ENCODE results near the gene L3MBTL1. TPM values are rescaled to one million over a fixed set of nuclear protein-coding genes. Genes with fewer than 3 reads are reported as not detected.

L3MBTL1 gene
- polyA plus RNA-seq, 1 donor (not counting 4 experiments of a cell fraction or from before 2014, with no cell fraction given) = 5.0 TPM

DNA sequence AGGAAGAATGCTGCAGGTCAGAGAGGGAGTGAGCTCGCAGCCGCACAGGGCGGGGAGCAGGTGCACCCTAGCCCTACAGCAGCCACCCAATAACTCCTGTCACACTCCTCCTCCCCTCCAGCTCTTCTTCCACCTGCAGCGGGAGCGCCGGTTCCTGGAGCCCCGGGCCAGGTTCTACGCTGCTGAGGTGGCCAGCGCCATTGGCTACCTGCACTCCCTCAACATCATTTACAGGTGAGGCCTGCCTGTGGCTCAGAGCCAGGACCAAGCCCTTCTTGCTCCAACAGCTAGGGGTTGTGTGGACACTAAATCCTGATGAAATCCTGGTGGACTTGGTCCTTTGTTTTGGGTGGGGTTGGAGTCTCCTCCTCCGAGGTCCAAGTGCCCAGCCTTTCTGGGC is 63.0 kb downstream of the L3MBTL1 start:
- Histone ChIP-seq H3K9ac (ENCODE audit: control insufficient read depth, extremely low read depth, insufficient read depth, low read length) (no peak overlapping the region), H4K20me1 (ENCODE audit: control insufficient read depth, extremely low read depth, insufficient read depth, low read length) (no peaks in the 10 kb centered on the region), H3K27ac (ENCODE audit: control insufficient read depth, insufficient read depth, low read length) (no peak overlapping the region), H3K4me3 (ENCODE audit: control insufficient read depth in 2 of 3, extremely low read depth in 1 of 3, insufficient read depth in 2 of 3, low read depth in 1 of 3, low read length in 3 of 3) (no peak overlapping the region), H3K4me2 (ENCODE audit: control insufficient read depth, extremely low read depth, insufficient read depth, low read depth, low read length) (no peak overlapping the region), H3K4me1 (ENCODE audit: control insufficient read depth, extremely low read depth, insufficient read depth, low read length) (no peaks in the 10 kb centered on the region), H3K79me2 (ENCODE audit: control insufficient read depth, insufficient read depth, low read length) (no peaks in the 10 kb centered on the region), H3K27me3 (ENCODE audit: control insufficient read depth, extremely low read depth, insufficient read depth, low read length) (peaks cover 3% of the 10 kb centered on the region), H2AFZ (ENCODE audit: control insufficient read depth, low read length) (no peak overlapping the region), H3K9me1 (ENCODE audit: control insufficient read depth, extremely low read depth, insufficient read depth, low read length) (no peaks in the 10 kb centered on the region), H3K36me3 (ENCODE audit: control insufficient read depth in 2 of 2, extremely low read depth in 1 of 2, insufficient read depth in 2 of 2, low read length in 2 of 2) (no peaks in the 10 kb centered on the region), H3K9me3 (ENCODE audit: control insufficient read depth, low read depth, low read length) (no peaks in the 10 kb centered on the region)
- dilution Hi-C loops (cut with MboI; ENCODE audit: extremely low pct_ligation_motif_present, low sequenced_read_pairs) = no loop called here
- DNase-seq (ENCODE audit: low read depth, low spot score) (no peak), FAIRE-seq (no peak)
- no peak for TF ChIP-seq EZH2 (IDR thresholded peaks at IDR 0.05; ENCODE audit: low read length)
- TF ChIP-seq, protein P1, sequence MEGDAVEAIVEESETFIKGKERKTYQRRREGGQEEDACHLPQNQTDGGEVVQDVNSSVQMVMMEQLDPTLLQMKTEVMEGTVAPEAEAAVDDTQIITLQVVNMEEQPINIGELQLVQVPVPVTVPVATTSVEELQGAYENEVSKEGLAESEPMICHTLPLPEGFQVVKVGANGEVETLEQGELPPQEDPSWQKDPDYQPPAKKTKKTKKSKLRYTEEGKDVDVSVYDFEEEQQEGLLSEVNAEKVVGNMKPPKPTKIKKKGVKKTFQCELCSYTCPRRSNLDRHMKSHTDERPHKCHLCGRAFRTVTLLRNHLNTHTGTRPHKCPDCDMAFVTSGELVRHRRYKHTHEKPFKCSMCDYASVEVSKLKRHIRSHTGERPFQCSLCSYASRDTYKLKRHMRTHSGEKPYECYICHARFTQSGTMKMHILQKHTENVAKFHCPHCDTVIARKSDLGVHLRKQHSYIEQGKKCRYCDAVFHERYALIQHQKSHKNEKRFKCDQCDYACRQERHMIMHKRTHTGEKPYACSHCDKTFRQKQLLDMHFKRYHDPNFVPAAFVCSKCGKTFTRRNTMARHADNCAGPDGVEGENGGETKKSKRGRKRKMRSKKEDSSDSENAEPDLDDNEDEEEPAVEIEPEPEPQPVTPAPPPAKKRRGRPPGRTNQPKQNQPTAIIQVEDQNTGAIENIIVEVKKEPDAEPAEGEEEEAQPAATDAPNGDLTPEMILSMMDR (optimal IDR thresholded peaks at IDR 0.05 in 1 of 3, IDR thresholded peaks at IDR 0.05 in 1 of 3, conservative IDR thresholded peaks at IDR 0.05 in 1 of 3; ENCODE audit: extremely low read depth in 1 of 3, insufficient read depth in 2 of 3, low read length in 3 of 3) = no peak

DNA sequence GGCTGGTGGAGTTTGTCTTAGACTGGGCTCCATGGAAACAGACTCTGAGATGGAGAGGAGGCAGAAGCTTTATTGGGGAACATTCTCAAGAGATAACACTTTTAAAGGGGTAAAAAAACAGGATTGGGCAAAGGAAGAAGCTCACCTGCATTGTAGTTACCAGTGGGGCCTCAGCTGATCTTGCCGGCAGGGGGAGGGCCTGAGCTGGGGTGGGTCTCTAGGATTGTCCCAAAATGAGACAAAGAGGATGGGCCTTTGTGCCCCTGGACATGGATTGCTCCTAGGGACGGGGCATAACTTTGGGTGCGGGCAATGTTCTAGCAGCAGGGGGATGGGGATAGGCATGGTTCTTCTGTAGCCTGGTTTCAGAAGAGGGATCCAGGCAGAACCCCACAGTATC is 63.8 kb downstream of the L3MBTL1 start:
- FAIRE-seq = no peak
- no peaks in the 10 kb centered on the region for H3K79me2 ChIP-seq (ENCODE audit: control insufficient read depth, insufficient read depth, low read length)
- peaks cover 3% of the 10 kb centered on the region for H3K27me3 ChIP-seq (ENCODE audit: control insufficient read depth, extremely low read depth, insufficient read depth, low read length)
- H3K9me1 ChIP-seq (ENCODE audit: control insufficient read depth, extremely low read depth, insufficient read depth, low read length) = no peaks in the 10 kb centered on the region
- H3K36me3 ChIP-seq (ENCODE audit: control insufficient read depth in 2 of 2, extremely low read depth in 1 of 2, insufficient read depth in 2 of 2, low read length in 2 of 2) = no peaks in the 10 kb centered on the region
- dilution Hi-C loops (cut with MboI; ENCODE audit: extremely low pct_ligation_motif_present, low sequenced_read_pairs) = no loop called here
- H3K9me3 ChIP-seq (ENCODE audit: control insufficient read depth, low read depth, low read length) = no peaks in the 10 kb centered on the region
- no peak overlapping the region for H3K4me3 ChIP-seq (ENCODE audit: control insufficient read depth in 2 of 3, extremely low read depth in 1 of 3, insufficient read depth in 2 of 3, low read depth in 1 of 3, low read length in 3 of 3)
- H2AFZ ChIP-seq (ENCODE audit: control insufficient read depth, low read length) = no peak overlapping the region
- H3K4me2 ChIP-seq (ENCODE audit: control insufficient read depth, extremely low read depth, insufficient read depth, low read depth, low read length) = no peak overlapping the region
- TF ChIP-seq, protein P1 (optimal IDR thresholded peaks at IDR 0.05 in 1 of 3, IDR thresholded peaks at IDR 0.05 in 1 of 3, conservative IDR thresholded peaks at IDR 0.05 in 1 of 3; ENCODE audit: extremely low read depth in 1 of 3, insufficient read depth in 2 of 3, low read length in 3 of 3) = no peak
- TF ChIP-seq EZH2 (IDR thresholded peaks at IDR 0.05; ENCODE audit: low read length) = no peak
- H3K4me1 ChIP-seq (ENCODE audit: control insufficient read depth, extremely low read depth, insufficient read depth, low read length) = no peaks in the 10 kb centered on the region
- H3K27ac ChIP-seq (ENCODE audit: control insufficient read depth, insufficient read depth, low read length) = no peak overlapping the region
- H3K9ac ChIP-seq (ENCODE audit: control insufficient read depth, extremely low read depth, insufficient read depth, low read length) = no peak overlapping the region
- H4K20me1 ChIP-seq (ENCODE audit: control insufficient read depth, extremely low read depth, insufficient read depth, low read length) = no peaks in the 10 kb centered on the region
- DNase-seq (ENCODE audit: low read depth, low spot score) = no peak

Measured in keratinocyte (primary cell).